ENCODE measurements around the gene ASB5. TPM values are rescaled to one million over a fixed set of nuclear protein-coding genes. Genes with fewer than 3 reads are reported as not detected.

ASB5 gene
- total RNA-seq, 2 donors from 2014 or later, result 2.8 to 14.6 TPM

- H3K27ac ChIP-seq (ENCODE audit: low read depth, low read length), result no peak overlapping the region
- no peaks in the 10 kb centered on the region for H3K27me3 Mint-ChIP-seq (ENCODE audit: insufficient read depth)
- peaks cover 12% of the 10 kb centered on the region for H3K9me3 Mint-ChIP-seq
- peaks cover 25% of the 10 kb centered on the region for H3K36me3 Mint-ChIP-seq (ENCODE audit: low read depth)
- no peak for DNase-seq
- peaks cover 16% of the 10 kb centered on the region for H3K4me1 Mint-ChIP-seq
- no peak for TF ChIP-seq CTCF (conservative IDR thresholded peaks at IDR 0.05)
- H3K27me3 ChIP-seq (ENCODE audit: control insufficient read depth, insufficient read depth, low read length, poor library complexity, severe bottlenecking), result no peaks in the 10 kb centered on the region
- peaks cover 13% of the 10 kb centered on the region for H3K36me3 ChIP-seq (ENCODE audit: control insufficient read depth, insufficient read depth, low read length)
- no peak overlapping the region for H3K4me3 ChIP-seq (ENCODE audit: low read length)
- peaks cover 14% of the 10 kb centered on the region for H3K9me3 ChIP-seq (ENCODE audit: control insufficient read depth, low read length)
- H3K4me3 Mint-ChIP-seq, result no peak overlapping the region
- H3K4me1 ChIP-seq (ENCODE audit: control insufficient read depth, insufficient read depth, low read length), result peaks cover 2% of the 10 kb centered on the region
- WGBS, 2 experiments (ENCODE audit: insufficient coverage in 1 of 2, insufficient read length in 1 of 2), result 87 to 100% methylated on average over 1 to 2 of the region's 3 CpGs
- H3K27ac Mint-ChIP-seq, result no peak overlapping the region
- H3K9ac ChIP-seq (ENCODE audit: extremely low read depth, low read length, poor library complexity, severe bottlenecking), result no peak overlapping the region
Measured at GRCh38 chr4:176210101-176210500, 58.9 kb downstream of the ASB5 start.

- Histone ChIP-seq H3K27ac (ENCODE audit: low read depth, low read length) (no peak overlapping the region), H3K36me3 (ENCODE audit: control insufficient read depth, insufficient read depth, low read length) (peaks cover 8% of the 10 kb centered on the region), H3K27me3 (ENCODE audit: control insufficient read depth, insufficient read depth, low read length, poor library complexity, severe bottlenecking) (no peaks in the 10 kb centered on the region), H3K4me3 (ENCODE audit: low read length) (no peak overlapping the region), H3K4me1 (ENCODE audit: control insufficient read depth, insufficient read depth, low read length) (peaks cover 7% of the 10 kb centered on the region), H3K9ac (ENCODE audit: extremely low read depth, low read length, poor library complexity, severe bottlenecking) (no peak overlapping the region), H3K9me3 (ENCODE audit: control insufficient read depth, low read length) (peaks cover 14% of the 10 kb centered on the region)
- peaks cover 19% of the 10 kb centered on the region for H3K4me1 Mint-ChIP-seq
- peaks cover 12% of the 10 kb centered on the region for H3K9me3 Mint-ChIP-seq
- WGBS, 2 experiments (ENCODE audit: insufficient coverage in 1 of 2, insufficient read length in 1 of 2), result 86 to 97% methylated on average over 2 to 4 of the region's 4 CpGs
- H3K4me3 Mint-ChIP-seq, result no peak overlapping the region
- H3K27ac Mint-ChIP-seq, result no peak overlapping the region
- no peaks in the 10 kb centered on the region for H3K27me3 Mint-ChIP-seq (ENCODE audit: insufficient read depth)
- no peak for DNase-seq
- H3K36me3 Mint-ChIP-seq (ENCODE audit: low read depth), result peaks cover 20% of the 10 kb centered on the region
- no peak for TF ChIP-seq CTCF (conservative IDR thresholded peaks at IDR 0.05)
Measured at GRCh38 chr4:176209535-176209934, 59.5 kb downstream of the ASB5 start.

DNA sequence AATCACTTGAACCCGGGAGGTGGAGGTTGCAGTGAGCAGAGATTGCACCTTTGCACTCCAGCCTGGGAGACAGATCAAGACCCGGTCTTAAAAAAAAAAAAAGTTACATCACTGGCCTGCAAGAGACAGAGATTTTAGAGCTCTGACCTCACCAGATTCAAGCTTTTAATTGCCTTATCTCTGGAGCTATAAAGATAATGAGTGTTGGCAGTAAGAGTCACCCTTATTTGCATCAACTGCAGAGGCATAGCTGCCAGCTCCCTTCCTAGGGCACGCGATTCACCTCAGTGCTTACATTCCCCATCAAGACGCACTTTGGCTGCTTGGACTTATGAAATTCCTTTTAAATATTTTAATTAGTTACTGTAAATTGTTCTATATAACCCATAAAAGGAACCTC, 61.2 kb downstream of the ASB5 start:
- Histone ChIP-seq H3K4me3 (ENCODE audit: low read length) (no peak overlapping the region), H3K27ac (ENCODE audit: low read depth, low read length) (no peak overlapping the region), H3K9ac (ENCODE audit: extremely low read depth, low read length, poor library complexity, severe bottlenecking) (no peak overlapping the region), H3K36me3 (ENCODE audit: control insufficient read depth, insufficient read depth, low read length) (no peaks in the 10 kb centered on the region), H3K27me3 (ENCODE audit: control insufficient read depth, insufficient read depth, low read length, poor library complexity, severe bottlenecking) (no peaks in the 10 kb centered on the region), H3K9me3 (ENCODE audit: control insufficient read depth, low read length) (peaks cover 6% of the 10 kb centered on the region), H3K4me1 (ENCODE audit: control insufficient read depth, insufficient read depth, low read length) (peaks cover 7% of the 10 kb centered on the region)
- H3K4me3 Mint-ChIP-seq, result no peak overlapping the region
- DNase-seq, result no peak
- no peaks in the 10 kb centered on the region for H3K27me3 Mint-ChIP-seq (ENCODE audit: insufficient read depth)
- H3K36me3 Mint-ChIP-seq (ENCODE audit: low read depth), result peaks cover 9% of the 10 kb centered on the region
- peaks cover 19% of the 10 kb centered on the region for H3K4me1 Mint-ChIP-seq
- H3K9me3 Mint-ChIP-seq, result peaks cover 11% of the 10 kb centered on the region
- no peak for TF ChIP-seq CTCF (conservative IDR thresholded peaks at IDR 0.05)
- H3K27ac Mint-ChIP-seq, result no peak overlapping the region
- 80 to 83% methylated on average over 3 to 5 of the region's 5 CpGs for WGBS, 2 experiments (ENCODE audit: insufficient coverage in 1 of 2, insufficient read length in 1 of 2)

All from endodermal cell (in vitro differentiated cells).